Neural cell (in vitro differentiated cells): ENCODE data around the gene RBM19. TPM values are rescaled to one million over a fixed set of nuclear protein-coding genes. Genes with fewer than 3 reads are reported as not detected.
A peak's percentile ranks its signal among the peaks of the same experiment; 100 is the strongest.

ENCODE experiments used
- H2AFZ ChIP-seq: fragments of 200-600, 300-800 bp; sonication (generic), shearing (Covaris generic); 2 replicates; pipeline ENCODE4 v1.6.0; 2014; ENCODE audit warnings: low read depth, mild to moderate bottlenecking, antibody characterized with exemption, low read length, moderate library complexity
- H3F3A ChIP-seq: fragments of 200-600 bp; shearing (Covaris generic); 2 replicates; pipeline ENCODE4 v1.6.1; 2016; ENCODE audit warnings: mild to moderate bottlenecking, moderate library complexity, mixed read lengths, antibody characterized with exemption, low read length; ENCODE audit not compliant: insufficient read depth, poor library complexity, severe bottlenecking
- H3K27ac ChIP-seq: fragments of 200-600, 300-800 bp; sonication (generic), shearing (Covaris generic); 2 replicates; pipeline ENCODE4 v1.5.1; 2014; ENCODE audit warnings: mild to moderate bottlenecking, low read length, moderate library complexity
- H3K27me3 ChIP-seq: fragments of 300-800, 200-600 bp; sonication (generic), shearing (Covaris generic); 2 replicates; pipeline ENCODE4 v1.6.0; 2014; ENCODE audit warnings: mild to moderate bottlenecking, low read depth, low read length, moderate library complexity; ENCODE audit not compliant: insufficient read depth
- H3K36me3 ChIP-seq: fragments of 300-800, 200-600 bp; sonication (generic), shearing (Covaris generic); 2 replicates; pipeline ENCODE4 v1.5.1; 2014; ENCODE audit warnings: mild to moderate bottlenecking, antibody characterized with exemption, low read length, moderate library complexity; ENCODE audit not compliant: insufficient read depth
- H3K4me2 ChIP-seq: fragments of 300-800, 200-600 bp; sonication (generic), shearing (Covaris generic); 2 replicates; pipeline ENCODE4 v1.6.0; 2014; ENCODE audit warnings: mild to moderate bottlenecking, low read length
- H3K4me3 ChIP-seq: fragments of 300-800, 200-600 bp; sonication (generic), shearing (Covaris generic); 2 replicates; pipeline ENCODE4 v1.5.1; 2014; ENCODE audit warnings: mild to moderate bottlenecking, low read length, moderate library complexity
- H3K79me2 ChIP-seq: fragments of 200-600 bp; shearing (Covaris generic); replicated peaks from 2 replicates; pipeline ENCODE4 v1.6.0; 2014; ENCODE audit warnings: mild to moderate bottlenecking, low read length, moderate library complexity; ENCODE audit not compliant: insufficient read depth
- H3K9ac ChIP-seq: fragments of 300-800, 200-600 bp; sonication (generic), shearing (Covaris generic); 2 replicates; pipeline ENCODE4 v1.6.1; 2016; ENCODE audit warnings: mild to moderate bottlenecking, low read length, mixed read lengths
- H3K9me2 ChIP-seq: fragments of 200-600 bp; shearing (Covaris generic); 2 replicates; pipeline ENCODE4 v1.6.1; 2016; ENCODE audit warnings: mild to moderate bottlenecking, low read length, mixed read lengths; ENCODE audit not compliant: insufficient read depth
- H3K9me3 ChIP-seq: fragments of 200-600, 300-800 bp; sonication (generic), shearing (Covaris generic); 2 replicates; pipeline ENCODE4 v1.6.1; 2016; ENCODE audit warnings: mild to moderate bottlenecking, mixed run types, low read length, moderate library complexity, mixed read lengths
- H4K20me1 ChIP-seq: fragments of 200-600 bp; shearing (Covaris generic); 2 replicates; pipeline ENCODE4 v1.6.1; 2016; ENCODE audit warnings: mild to moderate bottlenecking, mixed run types; ENCODE audit not compliant: insufficient read depth
- CTCF ChIP-seq: fragments of 450-650 bp; IDR thresholded peaks from 2 replicates; pipeline ENCODE4 v1.5.1; 2014; ENCODE audit warnings: antibody characterized with exemption, mild to moderate bottlenecking, moderate library complexity; ENCODE audit not compliant: poor library complexity, severe bottlenecking
- EP300 ChIP-seq: fragments of 450-650 bp; conservative IDR thresholded peaks from 2 replicates; pipeline ENCODE4 v1.6.1; 2014; ENCODE audit warnings: antibody characterized with exemption, mild to moderate bottlenecking, moderate library complexity; ENCODE audit not compliant: poor library complexity, severe bottlenecking
- EZH2 ChIP-seq: fragments of 200-600, 300-800 bp; shearing (Covaris generic), sonication (generic); IDR thresholded peaks from 2 replicates; pipeline ENCODE4 v1.6.1; 2014; ENCODE audit warnings: antibody characterized with exemption, low read length, borderline replicate concordance, mild to moderate bottlenecking; ENCODE audit not compliant: insufficient read depth, poor library complexity, severe bottlenecking
- MXI1 ChIP-seq: fragments of 450-650 bp; conservative IDR thresholded peaks from 2 replicates; pipeline ENCODE4 v1.6.1; 2014; ENCODE audit warnings: antibody characterized with exemption, mild to moderate bottlenecking; ENCODE audit not compliant: poor library complexity, severe bottlenecking
- POLR2AphosphoS5 ChIP-seq: IDR thresholded peaks from 2 replicates; pipeline ENCODE4 v1.6.1; 2012
- RAD21 ChIP-seq: fragments of 450-650 bp; conservative IDR thresholded peaks from 2 replicates; pipeline ENCODE4 v1.6.1; 2014; ENCODE audit warnings: antibody characterized with exemption, mild to moderate bottlenecking, moderate library complexity
- REST ChIP-seq: IDR thresholded peaks from 2 replicates; pipeline ENCODE4 v1.6.1; 2012; ENCODE audit warnings: borderline replicate concordance
- SMC3 ChIP-seq: fragments of 450-650 bp; conservative IDR thresholded peaks from 2 replicates; pipeline ENCODE4 v1.6.1; 2014; ENCODE audit warnings: antibody characterized with exemption, mild to moderate bottlenecking, moderate library complexity; ENCODE audit not compliant: poor library complexity
- TAF1 ChIP-seq: IDR thresholded peaks from 2 replicates; pipeline ENCODE4 v1.6.1; 2012; ENCODE audit warnings: low read depth
- polyA plus RNA-seq: library from polyadenylated mRNA; depleted of rRNA; stranded (reverse); fragments of >200 nt; gene quantifications from 2 replicates; pipeline ENCODE4 v1.2.3, GENCODE V29; 2014

The RBM19 gene
- polyA plus RNA-seq, 1 donor from 2014 or later = 14.2 TPM

- H3K9me2 ChIP-seq = no peaks in the 10 kb centered on the region
- H3F3A ChIP-seq = no peaks in the 10 kb centered on the region
- H3K27me3 ChIP-seq = no peaks in the 10 kb centered on the region
- no peaks in the 10 kb centered on the region for H3K36me3 ChIP-seq
- TF ChIP-seq SMC3 (peak; percentile 82), RAD21 (peak; percentile 83), TAF1 (no peak), POLR2AphosphoS5 (no peak), CTCF (peak; percentile 77)
- no peaks in the 10 kb centered on the region for H4K20me1 ChIP-seq
- no peak overlapping the region for H3K4me3 ChIP-seq
- no peaks in the 10 kb centered on the region for H3K9me3 ChIP-seq
- peak overlapping the region; percentile 27 for H3K9ac ChIP-seq
- H3K79me2 ChIP-seq = no peaks in the 10 kb centered on the region
- H3K27ac ChIP-seq = no peak overlapping the region
- no peak overlapping the region for H2AFZ ChIP-seq
- no peak overlapping the region for H3K4me2 ChIP-seq
These were observed 105.9 kb downstream of the RBM19 start for GRCh38 chr12:113860059-113860820.

GRCh38 chr12:113858841-113859386 is 107.2 kb downstream of the RBM19 start:
- H3K9ac ChIP-seq = peak overlapping the region; percentile 27
- no peaks in the 10 kb centered on the region for H3K9me3 ChIP-seq
- H3K4me2 ChIP-seq = no peak overlapping the region
- H4K20me1 ChIP-seq = no peaks in the 10 kb centered on the region
- no peaks in the 10 kb centered on the region for H3K27me3 ChIP-seq
- H2AFZ ChIP-seq = no peak overlapping the region
- no peak for TF ChIP-seq POLR2AphosphoS5
- no peak for TF ChIP-seq MXI1
- no peak for TF ChIP-seq TAF1
- TF ChIP-seq CTCF = no peak
- TF ChIP-seq REST = no peak
- no peak for TF ChIP-seq EP300
- TF ChIP-seq SMC3 = no peak
- TF ChIP-seq RAD21 = no peak
- no peak for TF ChIP-seq EZH2
- peak overlapping the region; percentile 15 for H3K27ac ChIP-seq
- no peaks in the 10 kb centered on the region for H3K9me2 ChIP-seq
- no peaks in the 10 kb centered on the region for H3K79me2 ChIP-seq
- no peaks in the 10 kb centered on the region for H3F3A ChIP-seq
- no peak overlapping the region for H3K4me3 ChIP-seq
- H3K36me3 ChIP-seq = no peaks in the 10 kb centered on the region
